SH-SY5Y (cell line): ENCODE results near the gene SHROOM4.

Experiments used
- GATA2 ChIP-seq: IDR thresholded peaks from 2 replicates; pipeline ENCODE4 v1.6.1; 2011; ENCODE audit warnings: mild to moderate bottlenecking, low read depth, low read length
- GATA3 ChIP-seq: IDR thresholded peaks from 2 replicates; pipeline ENCODE4 v1.6.1; 2011; ENCODE audit warnings: low read depth, mild to moderate bottlenecking, low read length, moderate library complexity

DNA sequence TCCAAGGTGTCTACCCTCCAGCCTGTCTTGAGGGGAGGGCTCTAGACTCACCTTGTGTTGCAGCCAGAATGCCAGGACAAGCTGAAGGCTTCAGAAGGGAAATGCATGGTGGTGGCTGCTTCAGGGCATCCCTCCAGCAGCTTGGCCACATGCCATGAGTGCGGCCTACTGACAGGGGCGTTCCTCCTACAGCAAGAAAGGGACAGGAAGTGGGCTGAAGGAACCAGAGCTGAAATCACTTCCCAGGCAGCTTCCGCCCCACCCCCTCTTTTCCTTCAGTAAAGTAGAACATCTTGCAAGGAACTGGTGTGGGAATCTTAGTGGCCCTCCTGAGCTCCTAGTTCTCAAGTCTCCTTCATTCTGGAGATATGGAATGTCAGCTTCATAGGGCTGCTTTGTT, 175.9 kb downstream of the SHROOM4 start:
- no peak for TF ChIP-seq GATA3
- no peak for TF ChIP-seq GATA2
